Endothelial cell of umbilical vein (primary cell): Measurements from ENCODE around the gene CKLF.

Experiments
- CTCF ChIP-seq, 2 donors: IDR thresholded peaks; 1 replicate in 1 of 2; 2 replicates in 1 of 2; pipeline ENCODE4 v1.5.1; 2011; ENCODE audit warnings: low read length in 2 of 2, mild to moderate bottlenecking in 2 of 2, moderate library complexity in 2 of 2, control low read depth in 1 of 2, inconsistent platforms in 1 of 2, low read depth in 1 of 2; ENCODE audit not compliant: insufficient read depth in 1 of 2; ENCODE audit errors: extremely low read depth in 1 of 2
- EZH2 ChIP-seq: IDR thresholded peaks from 2 replicates; pipeline ENCODE4 v1.6.1; 2012; ENCODE audit warnings: borderline replicate concordance, low read depth, mild to moderate bottlenecking, moderate library complexity, low read length, inconsistent platforms; ENCODE audit not compliant: severe bottlenecking
- JUN ChIP-seq: IDR thresholded peaks from 2 replicates; pipeline ENCODE4 v1.6.1; 2011; ENCODE audit warnings: borderline replicate concordance, low read depth; ENCODE audit not compliant: insufficient read length, insufficient read depth
- MAX ChIP-seq: IDR thresholded peaks from 2 replicates; pipeline ENCODE4 v1.6.1; 2011; ENCODE audit not compliant: insufficient read depth, insufficient read length
- POLR2A ChIP-seq: IDR thresholded peaks from 2 replicates; pipeline ENCODE4 v1.6.1; 2012; ENCODE audit warnings: low read depth, mild to moderate bottlenecking, control low read depth, low read length
- POLR2AphosphoS5 ChIP-seq: IDR thresholded peaks from 2 replicates; pipeline ENCODE4 v1.6.1; 2012; ENCODE audit warnings: low read depth, mild to moderate bottlenecking, control low read depth, low read length, moderate library complexity; ENCODE audit not compliant: insufficient read depth

- TF ChIP-seq CTCF (IDR thresholded peaks at IDR 0.05; ENCODE audit: extremely low read depth in 1 of 2, insufficient read depth in 1 of 2, low read depth in 1 of 2, low read length in 2 of 2), result no peak
- no peak for TF ChIP-seq POLR2A
- no peak for TF ChIP-seq JUN
- no peak for TF ChIP-seq EZH2
- no peak for TF ChIP-seq POLR2AphosphoS5
- TF ChIP-seq MAX, result no peak
Observed at GRCh38 chr16:66605979-66606751, 53.8 kb downstream of the CKLF start.
